ENCODE measurements around the gene MYH9. TPM values are rescaled to one million over a fixed set of nuclear protein-coding genes. Genes with fewer than 3 reads are reported as not detected.
A peak's percentile ranks its signal among the peaks of the same experiment; 100 is the strongest.

MYH9 gene
- total RNA-seq, 1 experiment from 2014 or later: 788 TPM

DNA sequence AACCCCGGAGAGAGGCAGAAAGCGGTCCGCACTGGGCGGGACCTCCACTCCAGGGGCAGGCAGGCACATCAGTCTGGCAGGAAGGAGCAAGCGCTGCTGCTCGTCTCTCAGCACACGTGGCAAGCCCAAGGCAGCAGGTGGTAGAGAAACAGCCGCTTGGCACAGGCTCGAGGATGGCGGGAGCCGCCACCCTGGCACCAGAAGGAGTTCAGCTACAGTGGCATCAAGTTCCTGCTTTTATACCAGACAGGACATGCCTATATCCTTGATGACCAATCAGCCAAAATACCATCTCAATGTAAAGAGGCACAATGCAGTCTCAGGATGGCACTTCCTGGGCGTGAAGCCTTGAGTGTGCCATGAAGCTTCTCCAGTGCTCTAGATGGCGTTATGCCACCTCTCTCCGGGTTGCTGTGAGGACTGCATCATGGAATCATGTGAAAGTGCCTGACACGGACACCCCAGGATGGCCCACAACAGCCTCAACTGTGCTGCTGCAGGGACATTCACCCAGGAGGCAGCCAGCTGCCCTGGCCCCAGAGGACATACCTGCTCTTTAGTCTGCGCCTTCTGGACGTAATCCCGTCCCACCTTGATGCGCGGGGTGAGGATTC is 70.0 kb downstream of the MYH9 start:
- H3K27ac ChIP-seq (ENCODE audit: low read length): 0 out of 2 replicates have a peak overlapping the region, but pooled peaks have one; percentile 12
- peaks cover 18% of the 10 kb centered on the region for H3K36me3 ChIP-seq (ENCODE audit: control insufficient read depth, insufficient read depth, low read length)
- in situ Hi-C loops (cut with HindIII; ENCODE audit: low pct_unique_long_range_greater_than_20kb, low sequenced_read_pairs): no loop called here
- DNase-seq (ENCODE audit: low read depth, low spot score) (no peak), ATAC-seq (no peak)
- no peaks in the 10 kb centered on the region for H3K4me1 ChIP-seq (ENCODE audit: control insufficient read depth, insufficient read depth, low read length)
- intact Hi-C loops (cut with micrococcal nuclease; ENCODE audit: unreplicated experiment): no loop called here
- no peaks in the 10 kb centered on the region for H3K9me3 ChIP-seq (ENCODE audit: control insufficient read depth, insufficient read depth, low read depth, low read length)
- H3K4me3 ChIP-seq (ENCODE audit: low read depth in 2 of 2, low read length in 2 of 2): no peak overlapping the region
- TF ChIP-seq SIN3A (IDR thresholded peaks at IDR 0.05; ENCODE audit: borderline replicate concordance, insufficient read depth, low read depth, low read length) (no peak), POLR2AphosphoS5 (IDR thresholded peaks at IDR 0.05; ENCODE audit: low read depth, low read length) (no peak), TCF7L2 (IDR thresholded peaks at IDR 0.05; ENCODE audit: low read depth, low read length) (no peak)
- TF ChIP-seq, protein P1, sequence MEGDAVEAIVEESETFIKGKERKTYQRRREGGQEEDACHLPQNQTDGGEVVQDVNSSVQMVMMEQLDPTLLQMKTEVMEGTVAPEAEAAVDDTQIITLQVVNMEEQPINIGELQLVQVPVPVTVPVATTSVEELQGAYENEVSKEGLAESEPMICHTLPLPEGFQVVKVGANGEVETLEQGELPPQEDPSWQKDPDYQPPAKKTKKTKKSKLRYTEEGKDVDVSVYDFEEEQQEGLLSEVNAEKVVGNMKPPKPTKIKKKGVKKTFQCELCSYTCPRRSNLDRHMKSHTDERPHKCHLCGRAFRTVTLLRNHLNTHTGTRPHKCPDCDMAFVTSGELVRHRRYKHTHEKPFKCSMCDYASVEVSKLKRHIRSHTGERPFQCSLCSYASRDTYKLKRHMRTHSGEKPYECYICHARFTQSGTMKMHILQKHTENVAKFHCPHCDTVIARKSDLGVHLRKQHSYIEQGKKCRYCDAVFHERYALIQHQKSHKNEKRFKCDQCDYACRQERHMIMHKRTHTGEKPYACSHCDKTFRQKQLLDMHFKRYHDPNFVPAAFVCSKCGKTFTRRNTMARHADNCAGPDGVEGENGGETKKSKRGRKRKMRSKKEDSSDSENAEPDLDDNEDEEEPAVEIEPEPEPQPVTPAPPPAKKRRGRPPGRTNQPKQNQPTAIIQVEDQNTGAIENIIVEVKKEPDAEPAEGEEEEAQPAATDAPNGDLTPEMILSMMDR (IDR thresholded peaks at IDR 0.05): no peak
- TF ChIP-seq, protein P2, sequence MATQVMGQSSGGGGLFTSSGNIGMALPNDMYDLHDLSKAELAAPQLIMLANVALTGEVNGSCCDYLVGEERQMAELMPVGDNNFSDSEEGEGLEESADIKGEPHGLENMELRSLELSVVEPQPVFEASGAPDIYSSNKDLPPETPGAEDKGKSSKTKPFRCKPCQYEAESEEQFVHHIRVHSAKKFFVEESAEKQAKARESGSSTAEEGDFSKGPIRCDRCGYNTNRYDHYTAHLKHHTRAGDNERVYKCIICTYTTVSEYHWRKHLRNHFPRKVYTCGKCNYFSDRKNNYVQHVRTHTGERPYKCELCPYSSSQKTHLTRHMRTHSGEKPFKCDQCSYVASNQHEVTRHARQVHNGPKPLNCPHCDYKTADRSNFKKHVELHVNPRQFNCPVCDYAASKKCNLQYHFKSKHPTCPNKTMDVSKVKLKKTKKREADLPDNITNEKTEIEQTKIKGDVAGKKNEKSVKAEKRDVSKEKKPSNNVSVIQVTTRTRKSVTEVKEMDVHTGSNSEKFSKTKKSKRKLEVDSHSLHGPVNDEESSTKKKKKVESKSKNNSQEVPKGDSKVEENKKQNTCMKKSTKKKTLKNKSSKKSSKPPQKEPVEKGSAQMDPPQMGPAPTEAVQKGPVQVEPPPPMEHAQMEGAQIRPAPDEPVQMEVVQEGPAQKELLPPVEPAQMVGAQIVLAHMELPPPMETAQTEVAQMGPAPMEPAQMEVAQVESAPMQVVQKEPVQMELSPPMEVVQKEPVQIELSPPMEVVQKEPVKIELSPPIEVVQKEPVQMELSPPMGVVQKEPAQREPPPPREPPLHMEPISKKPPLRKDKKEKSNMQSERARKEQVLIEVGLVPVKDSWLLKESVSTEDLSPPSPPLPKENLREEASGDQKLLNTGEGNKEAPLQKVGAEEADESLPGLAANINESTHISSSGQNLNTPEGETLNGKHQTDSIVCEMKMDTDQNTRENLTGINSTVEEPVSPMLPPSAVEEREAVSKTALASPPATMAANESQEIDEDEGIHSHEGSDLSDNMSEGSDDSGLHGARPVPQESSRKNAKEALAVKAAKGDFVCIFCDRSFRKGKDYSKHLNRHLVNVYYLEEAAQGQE (IDR thresholded peaks at IDR 0.05; ENCODE audit: insufficient read depth in 1 of 2, low read depth in 2 of 2, low read length in 1 of 2): no peak
- ChIA-PET POLR2A (no interaction called here), CTCF (no interaction called here)
- BruUV-seq (replicated peaks): no TSS peak
- H3K27me3 ChIP-seq (ENCODE audit: control insufficient read depth, insufficient read depth, low read length): no peaks in the 10 kb centered on the region

DNA sequence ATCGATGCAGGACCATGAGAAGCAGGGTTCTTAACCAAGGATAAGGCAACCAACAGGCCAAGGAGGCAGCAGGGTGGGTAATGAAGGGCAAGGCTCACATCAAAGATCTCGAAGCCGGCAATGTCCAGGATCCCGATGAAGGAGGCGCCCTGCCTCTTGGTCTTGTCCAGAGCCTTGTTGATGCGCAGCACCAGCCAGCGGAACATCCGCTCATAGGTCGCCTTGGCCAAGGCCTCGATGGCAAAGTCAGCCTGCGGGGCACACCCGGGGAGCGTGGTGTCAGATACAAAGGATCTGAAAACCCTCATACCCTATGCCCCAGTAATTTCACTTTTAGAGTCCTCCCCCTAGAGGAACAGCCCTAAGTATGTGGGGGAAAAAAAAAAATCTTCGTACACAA is 71.3 kb downstream of the MYH9 start:
- H3K36me3 ChIP-seq (ENCODE audit: control insufficient read depth, insufficient read depth, low read length): peaks cover 15% of the 10 kb centered on the region
- CTCF ChIA-PET: interaction anchor here (0.7 kb wide), 1 partner anchor 783 kb away, joined by 7 read pairs; no protein-coding TSS in a partner anchor
- DNase-seq (ENCODE audit: low read depth, low spot score) (no peak), ATAC-seq (no peak)
- no peaks in the 10 kb centered on the region for H3K9me3 ChIP-seq (ENCODE audit: control insufficient read depth, insufficient read depth, low read depth, low read length)
- in situ Hi-C loops (cut with HindIII; ENCODE audit: low pct_unique_long_range_greater_than_20kb, low sequenced_read_pairs): no loop called here
- TF ChIP-seq, protein P2 (IDR thresholded peaks at IDR 0.05; ENCODE audit: insufficient read depth in 1 of 2, low read depth in 2 of 2, low read length in 1 of 2): no peak
- TF ChIP-seq SIN3A (IDR thresholded peaks at IDR 0.05; ENCODE audit: borderline replicate concordance, insufficient read depth, low read depth, low read length): no peak
- TF ChIP-seq POLR2AphosphoS5 (IDR thresholded peaks at IDR 0.05; ENCODE audit: low read depth, low read length): no peak
- TF ChIP-seq, protein P1 (IDR thresholded peaks at IDR 0.05): no peak
- TF ChIP-seq TCF7L2 (IDR thresholded peaks at IDR 0.05; ENCODE audit: low read depth, low read length): no peak
- BruUV-seq (replicated peaks): no TSS peak
- intact Hi-C loops (cut with micrococcal nuclease; ENCODE audit: unreplicated experiment): no loop called here
- no peak overlapping the region for H3K4me3 ChIP-seq (ENCODE audit: low read depth in 2 of 2, low read length in 2 of 2)
- no peaks in the 10 kb centered on the region for H3K4me1 ChIP-seq (ENCODE audit: control insufficient read depth, insufficient read depth, low read length)
- POLR2A ChIA-PET: no interaction called here
- no peak overlapping the region for H3K27ac ChIP-seq (ENCODE audit: low read length)
- H3K27me3 ChIP-seq (ENCODE audit: control insufficient read depth, insufficient read depth, low read length): no peaks in the 10 kb centered on the region

All from Panc1 (cell line).